ENCODE measurements around the gene RELN.

GRCh38 chr7:103487419-103487818 lies 502.0 kb downstream of the RELN start:
- TF ChIP-seq CTCF (IDR thresholded peaks at IDR 0.05): no peak
- no peak for TF ChIP-seq POLR2A (IDR thresholded peaks at IDR 0.05)
- peak; percentile 77 for TF ChIP-seq POLR2AphosphoS5 (IDR thresholded peaks at IDR 0.05)
